DOHH2 (cell line): ENCODE results near the gene AUTS2.

ENCODE experiments used
- H3F3A ChIP-seq: fragments of 200-600 bp; sonication (generic), shearing (Covaris generic); 2 replicates; pipeline ENCODE4 v1.6.0; 2016; ENCODE audit warnings: antibody characterized with exemption, mild to moderate bottlenecking; ENCODE audit not compliant: control insufficient read depth, insufficient read depth
- H3K27ac ChIP-seq: fragments of 200-600 bp; sonication (generic); 2 replicates; pipeline ENCODE4 v1.5.1; 2014; ENCODE audit warnings: low read depth, mild to moderate bottlenecking, low read length, moderate library complexity
- H3K27me3 ChIP-seq: fragments of 200-600 bp; sonication (generic); 2 replicates; pipeline ENCODE4 v1.6.1; 2014; ENCODE audit warnings: mild to moderate bottlenecking, low read length, mixed read lengths; ENCODE audit not compliant: control insufficient read depth
- H3K36me3 ChIP-seq: fragments of 200-600 bp; sonication (generic); 2 replicates; pipeline ENCODE4 v1.6.1; 2014; ENCODE audit warnings: mild to moderate bottlenecking, low read length, moderate library complexity, mixed read lengths; ENCODE audit not compliant: control insufficient read depth
- H3K4me1 ChIP-seq: fragments of 200-600 bp; sonication (generic); 2 replicates; pipeline ENCODE4 v1.6.1; 2014; ENCODE audit warnings: mild to moderate bottlenecking, low read length, mixed read lengths; ENCODE audit not compliant: control insufficient read depth
- H3K4me2 ChIP-seq: fragments of 200-600 bp; sonication (generic); 2 replicates; pipeline ENCODE4 v1.6.0; 2014; ENCODE audit warnings: mild to moderate bottlenecking, low read length, moderate library complexity
- H3K4me3 ChIP-seq: fragments of 200-600 bp; sonication (generic); 2 replicates; pipeline ENCODE4 v1.5.1; 2014; ENCODE audit warnings: mild to moderate bottlenecking, low read length, mixed read lengths
- H3K79me2 ChIP-seq: fragments of 200-600 bp; sonication (generic); 2 replicates; pipeline ENCODE4 v1.6.1; 2014; ENCODE audit warnings: mild to moderate bottlenecking, low read length, mixed read lengths; ENCODE audit not compliant: control insufficient read depth
- H3K9me2 ChIP-seq: fragments of 200-600 bp; sonication (generic); replicated peaks from 2 replicates; pipeline ENCODE4 v1.6.1; 2014; ENCODE audit warnings: mild to moderate bottlenecking, low read length, mixed read lengths; ENCODE audit not compliant: control insufficient read depth
- H3K9me3 ChIP-seq: fragments of 200-600 bp; sonication (generic); 2 replicates; pipeline ENCODE4 v1.6.1; 2014; ENCODE audit warnings: antibody characterized with exemption, low read length, mixed read lengths; ENCODE audit not compliant: control insufficient read depth, insufficient read depth
- H4K20me1 ChIP-seq: fragments of 200-600 bp; sonication (generic); 2 replicates; pipeline ENCODE4 v1.6.0; 2014; ENCODE audit warnings: low read depth, mild to moderate bottlenecking, antibody characterized with exemption, low read length, moderate library complexity; ENCODE audit not compliant: control insufficient read depth, insufficient read depth
- EZH2phosphoT487 ChIP-seq: fragments of 200-600 bp; sonication (generic); IDR thresholded peaks from 2 replicates; pipeline ENCODE4 v1.6.1; 2017; ENCODE audit warnings: borderline replicate concordance, mild to moderate bottlenecking, antibody characterized with exemption, low read length, moderate library complexity, mixed read lengths
- TF ChIP-seq, protein P1 (sequence below): fragments of 200-600 bp; sonication (generic); IDR thresholded peaks from one replicate; pipeline ENCODE4 v1.5.1; 2014; ENCODE audit warnings: antibody characterized with exemption, mild to moderate bottlenecking, low read depth, low read length; ENCODE audit not compliant: poor library complexity, severe bottlenecking

AUTS2 gene

GRCh38 chr7:70306173-70306572 lies 707.9 kb downstream of the AUTS2 start:
- Histone ChIP-seq H3K36me3 (no peaks in the 10 kb centered on the region), H3K79me2 (no peaks in the 10 kb centered on the region), H3K4me3 (no peak overlapping the region), H3K4me2 (no peak overlapping the region), H3K9me2 (no peaks in the 10 kb centered on the region), H3K27me3 (no peaks in the 10 kb centered on the region), H3F3A (no peaks in the 10 kb centered on the region), H3K27ac (no peak overlapping the region), H3K9me3 (no peaks in the 10 kb centered on the region), H4K20me1 (no peaks in the 10 kb centered on the region), H3K4me1 (0 out of 2 replicates have a peak, but pooled peaks cover 3% of the 10 kb centered on the region)
- TF ChIP-seq, protein P1, sequence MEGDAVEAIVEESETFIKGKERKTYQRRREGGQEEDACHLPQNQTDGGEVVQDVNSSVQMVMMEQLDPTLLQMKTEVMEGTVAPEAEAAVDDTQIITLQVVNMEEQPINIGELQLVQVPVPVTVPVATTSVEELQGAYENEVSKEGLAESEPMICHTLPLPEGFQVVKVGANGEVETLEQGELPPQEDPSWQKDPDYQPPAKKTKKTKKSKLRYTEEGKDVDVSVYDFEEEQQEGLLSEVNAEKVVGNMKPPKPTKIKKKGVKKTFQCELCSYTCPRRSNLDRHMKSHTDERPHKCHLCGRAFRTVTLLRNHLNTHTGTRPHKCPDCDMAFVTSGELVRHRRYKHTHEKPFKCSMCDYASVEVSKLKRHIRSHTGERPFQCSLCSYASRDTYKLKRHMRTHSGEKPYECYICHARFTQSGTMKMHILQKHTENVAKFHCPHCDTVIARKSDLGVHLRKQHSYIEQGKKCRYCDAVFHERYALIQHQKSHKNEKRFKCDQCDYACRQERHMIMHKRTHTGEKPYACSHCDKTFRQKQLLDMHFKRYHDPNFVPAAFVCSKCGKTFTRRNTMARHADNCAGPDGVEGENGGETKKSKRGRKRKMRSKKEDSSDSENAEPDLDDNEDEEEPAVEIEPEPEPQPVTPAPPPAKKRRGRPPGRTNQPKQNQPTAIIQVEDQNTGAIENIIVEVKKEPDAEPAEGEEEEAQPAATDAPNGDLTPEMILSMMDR: no peak
- no peak for TF ChIP-seq EZH2phosphoT487

DNA sequence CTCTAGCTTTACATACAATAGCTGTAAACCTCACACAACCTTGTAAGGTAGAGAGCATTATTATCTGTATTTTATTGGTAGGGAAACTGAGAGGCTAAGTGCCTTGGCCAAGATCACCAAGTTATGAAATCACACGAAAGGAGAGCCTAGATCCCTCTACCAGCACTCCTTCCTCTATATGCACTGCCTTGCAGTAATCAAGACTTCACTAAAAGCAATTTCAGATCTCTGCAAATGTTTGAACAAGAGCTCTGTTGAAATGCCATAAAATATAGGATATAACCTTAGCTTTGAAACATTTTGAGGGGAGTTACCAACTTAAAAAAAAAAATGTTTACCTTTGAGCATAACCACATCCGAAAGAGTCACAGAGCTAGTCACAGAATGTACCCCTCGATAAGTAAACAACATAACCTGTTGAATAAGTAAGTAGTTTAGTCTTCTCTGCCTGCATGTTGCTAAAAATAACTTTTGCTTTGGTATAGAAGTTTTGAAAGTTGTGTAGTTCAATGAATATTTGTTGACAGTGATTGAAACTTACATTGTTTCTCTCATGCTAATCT lies 709.4 kb downstream of the AUTS2 start:
- no peaks in the 10 kb centered on the region for H3K9me2 ChIP-seq
- no peak overlapping the region for H3K4me2 ChIP-seq
- H3K27me3 ChIP-seq: no peaks in the 10 kb centered on the region
- no peak for TF ChIP-seq EZH2phosphoT487
- H3K9me3 ChIP-seq: no peaks in the 10 kb centered on the region
- no peaks in the 10 kb centered on the region for H3K79me2 ChIP-seq
- 0 out of 2 replicates have a peak, but pooled peaks cover 3% of the 10 kb centered on the region for H3K4me1 ChIP-seq
- no peak overlapping the region for H3K4me3 ChIP-seq
- H3K27ac ChIP-seq: no peak overlapping the region
- H4K20me1 ChIP-seq: no peaks in the 10 kb centered on the region
- no peaks in the 10 kb centered on the region for H3F3A ChIP-seq
- no peaks in the 10 kb centered on the region for H3K36me3 ChIP-seq

GRCh38 chr7:70312336-70312735 lies 714.1 kb downstream of the AUTS2 start:
- Histone ChIP-seq H3K36me3 (no peaks in the 10 kb centered on the region), H3F3A (no peaks in the 10 kb centered on the region), H3K27me3 (no peaks in the 10 kb centered on the region), H3K9me2 (no peaks in the 10 kb centered on the region), H3K79me2 (no peaks in the 10 kb centered on the region), H3K9me3 (no peaks in the 10 kb centered on the region), H3K4me2 (no peak overlapping the region), H3K4me1 (no peaks in the 10 kb centered on the region), H3K4me3 (no peak overlapping the region), H4K20me1 (no peaks in the 10 kb centered on the region), H3K27ac (no peak overlapping the region)
- no peak for TF ChIP-seq EZH2phosphoT487
- TF ChIP-seq, protein P1: no peak

DNA sequence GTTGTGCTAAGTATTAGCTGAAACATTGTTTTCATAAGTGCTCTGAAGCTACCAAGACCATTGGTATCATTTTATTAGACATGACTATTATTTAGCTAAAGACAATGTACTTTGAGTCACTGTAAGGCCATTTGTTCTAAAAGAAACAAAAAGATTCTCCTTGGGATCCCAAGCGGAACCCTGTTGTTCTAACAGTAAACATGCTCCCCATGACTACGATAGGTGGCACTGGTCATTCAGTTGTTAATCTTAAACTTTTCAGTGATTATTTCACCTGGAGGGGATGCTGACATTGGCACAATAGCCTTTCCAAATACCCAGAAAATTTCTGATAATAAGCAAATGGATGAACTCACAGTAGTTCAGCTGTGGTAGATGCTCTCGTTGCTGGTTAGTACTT lies 715.0 kb downstream of the AUTS2 start:
- H3K27ac ChIP-seq: no peak overlapping the region
- no peak overlapping the region for H3K4me2 ChIP-seq
- no peaks in the 10 kb centered on the region for H3K79me2 ChIP-seq
- no peaks in the 10 kb centered on the region for H3K36me3 ChIP-seq
- no peaks in the 10 kb centered on the region for H3K4me1 ChIP-seq
- TF ChIP-seq EZH2phosphoT487: no peak
- TF ChIP-seq, protein P1: no peak
- no peaks in the 10 kb centered on the region for H3K27me3 ChIP-seq
- no peak overlapping the region for H3K4me3 ChIP-seq
- H3F3A ChIP-seq: no peaks in the 10 kb centered on the region
- H4K20me1 ChIP-seq: no peaks in the 10 kb centered on the region
- no peaks in the 10 kb centered on the region for H3K9me3 ChIP-seq
- no peaks in the 10 kb centered on the region for H3K9me2 ChIP-seq
